Gastroesophageal sphincter (tissue), 4 donors: ENCODE measurements around the gene SPATA20. TPM values are rescaled to one million over a fixed set of nuclear protein-coding genes. Genes with fewer than 3 reads are reported as not detected.

Source experiments
- ATAC-seq: fragments of 150-250 bp; one replicate; pipeline ENCODE4 v1.9.1; 2016; ENCODE audit warnings: mild to moderate bottlenecking, moderate library complexity
- H3K27ac ChIP-seq, 4 donors: fragments of 200-600 bp; sonication (generic) in 3 of 4; 1 replicate in 3 of 4; 2 replicates in 1 of 4; pipeline ENCODE4 v1.5.1; 2016 to 2019
- H3K27me3 ChIP-seq: fragments of 200-600 bp; sonication (generic); one replicate; pipeline ENCODE4 v1.5.1; 2019
- H3K36me3 ChIP-seq, 2 donors: fragments of 200-600 bp; sonication (generic); one replicate each; pipeline ENCODE4 v1.5.1; 2019; ENCODE audit warnings: control low read depth in 1 of 2
- H3K4me1 ChIP-seq, 3 donors: fragments of 200-600 bp; sonication (generic); 1 replicate in 2 of 3; 2 replicates in 1 of 3; pipeline ENCODE4 v1.5.1; 2016 to 2019; ENCODE audit warnings: control low read depth in 2 of 3
- H3K4me3 ChIP-seq, 2 donors: fragments of 200-600 bp; sonication (generic); one replicate each; pipeline ENCODE4 v1.5.1; 2019; ENCODE audit warnings: mild to moderate bottlenecking in 1 of 2, moderate library complexity in 1 of 2
- H3K9me3 ChIP-seq, 3 donors: fragments of 200-600 bp; sonication (generic); one replicate each; pipeline ENCODE4 v1.5.1; 2017 to 2019; ENCODE audit warnings: control low read depth in 2 of 3
- EP300 ChIP-seq: sonication (generic); formaldehyde crosslinking; IDR thresholded peaks from one replicate; pipeline ENCODE4 v1.6.1; 2017; ENCODE audit warnings: antibody characterized with exemption, mild to moderate bottlenecking
- POLR2A ChIP-seq, 2 donors: fragments of 450-650 bp; IDR thresholded peaks; one replicate each; pipeline ENCODE4 v1.6.1; 2017; ENCODE audit warnings: antibody characterized with exemption in 2 of 2, mild to moderate bottlenecking in 2 of 2, moderate library complexity in 1 of 2
- POLR2AphosphoS5 ChIP-seq: sonication (generic); formaldehyde crosslinking; IDR thresholded peaks from one replicate; pipeline ENCODE4 v1.6.1; 2017; ENCODE audit warnings: antibody characterized with exemption
- WGBS, 2 donors: methylation state at CpG; one replicate each; pipeline ENCODE4 v1.1.5; 2018; ENCODE audit warnings: low coverage in 1 of 2; 5-methylcytosine and 5-hydroxymethylcytosine counted together
- total RNA-seq, 4 donors: library from RNA; depleted of rRNA; stranded (reverse); fragments of >200 nt; gene quantifications; one replicate each; pipeline ENCODE4 v1.1.0, GENCODE V29; 2016
- TF ChIP-seq, protein P1 (sequence below), 4 experiments: fragments of 200-600 bp in 2 of 4; fragments of 450-650 bp in 2 of 4; sonication (generic) in 1 of 4; IDR thresholded peaks; one replicate each; pipeline ENCODE4 v1.5.1; 2017 to 2019; ENCODE audit warnings: antibody characterized with exemption in 4 of 4, mild to moderate bottlenecking in 2 of 4, moderate library complexity in 2 of 4

SPATA20 gene
- total RNA-seq, 4 donors from 2014 or later = 45.0 to 75.3 (median 59.8) TPM

DNA sequence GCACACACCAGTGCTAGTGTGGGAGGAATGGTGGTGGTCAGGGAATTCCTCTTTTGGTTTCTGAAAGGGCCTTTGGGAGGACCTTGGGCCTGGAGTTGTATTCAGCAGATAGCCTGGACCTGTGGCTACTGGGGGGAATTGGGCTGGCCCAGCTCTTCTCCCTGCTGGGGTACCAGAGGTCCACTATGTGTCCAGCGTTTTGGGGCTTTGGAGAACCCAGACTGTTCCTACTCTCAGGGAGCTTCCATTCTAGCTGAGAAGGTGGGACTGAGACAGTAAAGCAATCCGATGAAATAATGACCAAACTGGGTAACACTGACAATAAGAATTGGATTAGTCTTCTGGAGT, 12.0 kb upstream of the SPATA20 start:
- TF ChIP-seq, protein P1, sequence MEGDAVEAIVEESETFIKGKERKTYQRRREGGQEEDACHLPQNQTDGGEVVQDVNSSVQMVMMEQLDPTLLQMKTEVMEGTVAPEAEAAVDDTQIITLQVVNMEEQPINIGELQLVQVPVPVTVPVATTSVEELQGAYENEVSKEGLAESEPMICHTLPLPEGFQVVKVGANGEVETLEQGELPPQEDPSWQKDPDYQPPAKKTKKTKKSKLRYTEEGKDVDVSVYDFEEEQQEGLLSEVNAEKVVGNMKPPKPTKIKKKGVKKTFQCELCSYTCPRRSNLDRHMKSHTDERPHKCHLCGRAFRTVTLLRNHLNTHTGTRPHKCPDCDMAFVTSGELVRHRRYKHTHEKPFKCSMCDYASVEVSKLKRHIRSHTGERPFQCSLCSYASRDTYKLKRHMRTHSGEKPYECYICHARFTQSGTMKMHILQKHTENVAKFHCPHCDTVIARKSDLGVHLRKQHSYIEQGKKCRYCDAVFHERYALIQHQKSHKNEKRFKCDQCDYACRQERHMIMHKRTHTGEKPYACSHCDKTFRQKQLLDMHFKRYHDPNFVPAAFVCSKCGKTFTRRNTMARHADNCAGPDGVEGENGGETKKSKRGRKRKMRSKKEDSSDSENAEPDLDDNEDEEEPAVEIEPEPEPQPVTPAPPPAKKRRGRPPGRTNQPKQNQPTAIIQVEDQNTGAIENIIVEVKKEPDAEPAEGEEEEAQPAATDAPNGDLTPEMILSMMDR (IDR thresholded peaks at IDR 0.05) = no peak
- TF ChIP-seq POLR2A (IDR thresholded peaks at IDR 0.05) = no peak
- H3K36me3 ChIP-seq = no peaks in the 10 kb centered on the region
- no peak for ATAC-seq
- peaks cover 48% of the 10 kb centered on the region for H3K27me3 ChIP-seq
- WGBS, 2 donors = no CpG with 5 or more reads among the region's 2 CpGs
- H3K9me3 ChIP-seq = no peaks in the 10 kb centered on the region
- H3K4me1 ChIP-seq = peaks cover 0 to 28% (median 9%) of the 10 kb centered on the region in 3 donors
- H3K4me3 ChIP-seq = no peak overlapping the region
- no peak overlapping the region for H3K27ac ChIP-seq

DNA sequence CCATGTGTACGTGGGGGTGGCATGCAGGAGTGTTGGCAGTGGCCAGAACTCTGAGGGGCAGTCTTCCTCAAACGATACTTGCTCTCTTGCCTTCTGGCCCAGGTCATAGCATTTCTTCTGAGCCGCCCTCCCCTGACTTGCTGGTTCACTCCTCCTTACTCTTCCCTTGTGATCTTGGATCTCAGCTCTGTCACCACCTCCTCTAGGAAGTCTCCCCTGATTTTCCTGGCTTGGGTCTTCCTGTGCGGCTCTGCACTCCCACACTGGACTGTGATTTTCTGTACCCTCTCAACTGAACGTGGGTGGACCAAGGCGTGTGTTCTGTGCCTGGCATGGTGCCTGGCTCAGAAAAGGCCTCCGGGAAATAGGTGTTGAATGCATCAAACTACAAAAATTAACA, 11.6 kb upstream of the SPATA20 start:
- ATAC-seq = no peak
- TF ChIP-seq EP300 (no peak), POLR2A (IDR thresholded peaks at IDR 0.05) (no peak), POLR2AphosphoS5 (no peak)
- TF ChIP-seq, protein P1 (IDR thresholded peaks at IDR 0.05) = no peak
- peaks cover 0 to 28% (median 9%) of the 10 kb centered on the region in 3 donors for H3K4me1 ChIP-seq
- 83 to 92% methylated on average over 1 to 3 of the region's 7 CpGs for WGBS, 2 donors
- H3K9me3 ChIP-seq = no peaks in the 10 kb centered on the region
- H3K27ac ChIP-seq = no peak overlapping the region
- H3K27me3 ChIP-seq = peaks cover 44% of the 10 kb centered on the region
- no peak overlapping the region for H3K4me3 ChIP-seq
- no peaks in the 10 kb centered on the region for H3K36me3 ChIP-seq

DNA sequence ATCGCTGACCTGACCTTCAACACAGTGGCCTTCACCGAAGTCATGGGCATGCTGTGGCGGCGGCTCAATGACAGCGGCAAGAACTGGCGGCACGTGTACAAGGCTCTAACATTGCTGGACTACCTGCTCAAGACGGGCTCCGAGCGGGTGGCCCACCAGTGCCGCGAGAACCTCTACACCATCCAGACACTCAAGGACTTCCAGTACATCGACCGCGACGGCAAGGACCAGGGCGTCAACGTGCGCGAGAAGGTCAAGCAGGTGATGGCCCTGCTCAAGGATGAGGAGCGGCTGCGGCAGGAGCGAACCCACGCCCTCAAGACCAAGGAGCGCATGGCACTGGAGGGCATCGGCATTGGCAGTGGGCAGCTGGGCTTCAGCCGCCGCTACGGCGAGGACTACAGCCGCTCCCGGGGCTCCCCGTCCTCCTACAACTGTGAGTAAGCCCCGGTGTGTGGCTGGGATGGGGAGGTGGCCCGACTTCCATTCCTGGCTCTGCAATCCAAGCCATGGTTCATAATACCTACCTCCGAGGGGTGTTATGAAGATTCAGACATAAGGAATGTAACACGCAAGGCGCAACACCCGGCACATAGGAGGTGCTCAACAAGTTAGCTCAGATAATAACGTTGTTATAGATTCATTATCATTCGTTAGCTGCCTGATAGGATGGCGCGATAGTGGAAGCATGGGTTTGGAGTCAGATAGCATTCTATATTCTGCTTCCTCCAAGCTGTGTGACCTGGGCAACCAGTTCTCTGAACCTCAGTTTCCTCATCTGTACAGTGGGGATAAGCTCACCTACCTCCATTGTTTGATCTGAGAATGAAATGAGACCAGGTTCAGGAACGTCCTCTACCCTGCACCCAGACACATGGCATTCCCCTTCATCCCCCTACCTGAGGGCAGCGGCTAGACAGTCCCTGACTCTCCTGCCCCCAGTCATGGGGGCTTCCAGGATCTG, 10.0 kb upstream of the SPATA20 start:
- TF ChIP-seq POLR2AphosphoS5 = no peak
- TF ChIP-seq POLR2A (IDR thresholded peaks at IDR 0.05) = no peak
- TF ChIP-seq, protein P1 (IDR thresholded peaks at IDR 0.05) = no peak
- no peak for TF ChIP-seq EP300
- WGBS, 2 donors = 86 to 98% methylated on average over 8 to 10 of the region's 45 CpGs
- no peak overlapping the region for H3K27ac ChIP-seq
- no peak for ATAC-seq
- no peaks in the 10 kb centered on the region for H3K36me3 ChIP-seq
- peaks cover 28% of the 10 kb centered on the region for H3K27me3 ChIP-seq
- no peak overlapping the region for H3K4me3 ChIP-seq
- peaks cover 0 to 39% (median 9%) of the 10 kb centered on the region in 3 donors for H3K4me1 ChIP-seq
- no peaks in the 10 kb centered on the region for H3K9me3 ChIP-seq

DNA sequence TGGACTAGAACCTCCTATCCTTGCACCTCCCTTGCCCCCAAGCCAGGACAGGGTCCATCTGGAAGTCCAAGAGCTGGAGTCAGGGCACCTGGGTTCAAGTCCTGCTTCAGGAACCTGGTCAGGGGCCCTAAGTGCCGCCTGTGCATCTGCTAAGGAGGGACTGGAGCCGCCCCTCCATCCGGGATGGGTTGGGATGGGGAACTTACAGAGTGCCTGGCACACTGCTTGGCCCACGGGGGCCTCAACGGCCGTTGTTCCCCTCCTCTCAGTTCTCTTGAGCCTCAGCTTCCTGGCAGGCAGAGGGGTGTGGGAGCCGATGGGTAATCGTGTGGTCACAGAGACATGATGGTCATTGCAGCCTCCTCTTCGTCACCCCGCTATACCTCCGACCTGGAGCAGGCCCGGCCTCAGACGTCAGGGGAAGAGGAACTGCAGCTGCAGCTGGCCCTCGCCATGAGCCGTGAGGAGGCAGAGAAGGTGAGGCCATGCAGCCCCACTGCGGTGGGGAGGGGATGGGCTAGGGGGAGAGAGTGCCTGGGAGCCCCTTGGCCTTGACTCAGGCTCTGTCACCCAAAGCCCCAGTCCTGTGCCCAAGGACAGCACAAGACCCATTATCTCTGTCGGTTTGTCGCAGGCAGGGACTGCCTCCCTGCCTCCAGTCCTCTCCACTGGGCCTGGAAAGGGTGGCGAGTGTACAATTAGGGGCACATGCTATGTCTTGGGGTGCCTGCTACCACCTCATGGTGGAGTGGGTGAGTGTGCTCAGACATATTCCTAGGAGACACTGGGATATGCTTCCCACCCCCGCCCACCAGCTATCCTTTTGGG, 9.0 kb upstream of the SPATA20 start:
- 83 to 91% methylated on average over 4 to 10 of the region's 20 CpGs for WGBS, 2 donors
- H3K4me3 ChIP-seq = no peak overlapping the region
- H3K36me3 ChIP-seq = no peaks in the 10 kb centered on the region
- ATAC-seq = no peak
- no peaks in the 10 kb centered on the region for H3K9me3 ChIP-seq
- TF ChIP-seq POLR2A (IDR thresholded peaks at IDR 0.05) (no peak), EP300 (no peak), POLR2AphosphoS5 (no peak)
- TF ChIP-seq, protein P1 (IDR thresholded peaks at IDR 0.05) = no peak
- H3K27me3 ChIP-seq = peaks cover 19% of the 10 kb centered on the region
- no peak overlapping the region for H3K27ac ChIP-seq
- H3K4me1 ChIP-seq = peaks cover 0 to 37% (median 16%) of the 10 kb centered on the region in 3 donors
